Upper lobe of right lung (tissue), 1 donor: ENCODE results near the gene PCLO. TPM values are rescaled to one million over a fixed set of nuclear protein-coding genes. Genes with fewer than 3 reads are reported as not detected.

ENCODE experiments used
- ATAC-seq: fragments of 200-7000 bp; cut with Tn5 transposase; one replicate; pipeline ENCODE4 v1.9.1; 2020; ENCODE audit warnings: mild to moderate bottlenecking, moderate library complexity
- DNase-seq: peaks from one replicate; pipeline ENCODE4 v3.0.0-alpha.2; 2020
- H3K27ac ChIP-seq: fragments of 200-600 bp; one replicate; pipeline ENCODE4 v1.8.0; 2022
- H3K27me3 ChIP-seq: fragments of 200-600 bp; one replicate; pipeline ENCODE4 v1.8.0; 2022; ENCODE audit warnings: mild to moderate bottlenecking
- H3K36me3 ChIP-seq: fragments of 200-600 bp; one replicate; pipeline ENCODE4 v1.8.0; 2022
- H3K4me1 ChIP-seq: fragments of 200-600 bp; one replicate; pipeline ENCODE4 v1.8.0; 2022
- H3K4me3 ChIP-seq: fragments of 200-600 bp; one replicate; pipeline ENCODE4 v1.8.0; 2022; ENCODE audit warnings: mild to moderate bottlenecking
- H3K9me3 ChIP-seq: fragments of 200-600 bp; one replicate; pipeline ENCODE4 v1.8.0; 2022
- CTCF ChIP-seq: fragments of 200-600 bp; IDR thresholded peaks from one replicate; pipeline ENCODE4 v1.8.0; 2022; ENCODE audit warnings: antibody characterized with exemption
- intact Hi-C: fragments of 100-400 bp; cut with DNase I; formaldehyde crosslinking; loops from one replicate; pipeline ENCODE4 v1.11.0; 2022
- total RNA-seq: library from RNA; stranded (reverse); fragmentation: NEBNext Ultra II Directional; extraction: Animal tissue kit (Norgen Biotek cat#: 25700); gene quantifications from one replicate; pipeline ENCODE4 v1.2.1, GENCODE V29; 2021
- donor health status: DM: no; HTN: yes; CAD: no; lungs with severe emphysema.

PCLO gene
- total RNA-seq, 1 donor from 2014 or later: 5.3 TPM

GRCh38 chr7:83150310-83150709 lies 12.4 kb downstream of the PCLO start:
- no peak overlapping the region for H3K4me3 ChIP-seq
- DNase-seq (no peak), ATAC-seq (no peak)
- intact Hi-C loops: no loop called here
- H3K27ac ChIP-seq: no peak overlapping the region
- no peaks in the 10 kb centered on the region for H3K4me1 ChIP-seq
- no peaks in the 10 kb centered on the region for H3K36me3 ChIP-seq
- H3K9me3 ChIP-seq: no peaks in the 10 kb centered on the region
- no peaks in the 10 kb centered on the region for H3K27me3 ChIP-seq
- TF ChIP-seq CTCF: no peak

- DNase-seq: no peak
- intact Hi-C loops: no loop called here
- no peak for TF ChIP-seq CTCF
- no peaks in the 10 kb centered on the region for H3K9me3 ChIP-seq
- no peak overlapping the region for H3K27ac ChIP-seq
- H3K27me3 ChIP-seq: no peaks in the 10 kb centered on the region
- no peaks in the 10 kb centered on the region for H3K36me3 ChIP-seq
- H3K4me1 ChIP-seq: no peaks in the 10 kb centered on the region
- no peak overlapping the region for H3K4me3 ChIP-seq
- ATAC-seq: no peak
Observed at GRCh38 chr7:83149466-83149865, 13.2 kb downstream of the PCLO start.

- intact Hi-C loops: no loop called here
Observed at GRCh38 chr7:83148776-83149175, 13.9 kb downstream of the PCLO start.

GRCh38 chr7:83143107-83143506 lies 19.6 kb downstream of the PCLO start:
- Histone ChIP-seq H3K27ac (no peak overlapping the region), H3K4me1 (no peaks in the 10 kb centered on the region), H3K36me3 (no peaks in the 10 kb centered on the region), H3K4me3 (no peak overlapping the region), H3K27me3 (no peaks in the 10 kb centered on the region), H3K9me3 (no peaks in the 10 kb centered on the region)
- intact Hi-C loops: no loop called here
- DNase-seq (no peak), ATAC-seq (no peak)
- TF ChIP-seq CTCF: no peak

More at GRCh38 chr7:83148776-83149175, 13.9 kb downstream of the PCLO start:
- H3K4me1 ChIP-seq: no peaks in the 10 kb centered on the region
- DNase-seq: no peak
- H3K9me3 ChIP-seq: no peaks in the 10 kb centered on the region
- ATAC-seq: no peak
- H3K36me3 ChIP-seq: no peaks in the 10 kb centered on the region
- H3K27ac ChIP-seq: no peak overlapping the region
- H3K4me3 ChIP-seq: no peak overlapping the region
- TF ChIP-seq CTCF: no peak
- no peaks in the 10 kb centered on the region for H3K27me3 ChIP-seq

GRCh38 chr7:83142365-83142764 lies 20.3 kb downstream of the PCLO start:
- DNase-seq: no peak
- intact Hi-C loops: no loop called here

More at GRCh38 chr7:83142365-83142764, 20.3 kb downstream of the PCLO start:
- Histone ChIP-seq H3K4me3 (no peak overlapping the region), H3K4me1 (no peaks in the 10 kb centered on the region), H3K36me3 (no peaks in the 10 kb centered on the region), H3K9me3 (no peaks in the 10 kb centered on the region), H3K27me3 (no peaks in the 10 kb centered on the region), H3K27ac (no peak overlapping the region)
- no peak for ATAC-seq
- TF ChIP-seq CTCF: no peak
